HEK293T (cell line): ENCODE measurements around the gene SCAF1.

Experiments used
- CTCF ChIA-PET: fragments of 350-600 bp; formaldehyde crosslinking; extraction: SDS; loops from one replicate; lab custom pipeline; 2021; ENCODE audit warnings: antibody characterized with exemption, inconsistent platforms; lab: Yijun Ruan, JAX
- POLR2A ChIA-PET: fragments of 350-600 bp; formaldehyde crosslinking; extraction: SDS; loops from one replicate; lab custom pipeline; 2020; ENCODE audit warnings: antibody characterized with exemption, inconsistent platforms; lab: Yijun Ruan, JAX
- DNase-seq: peaks from one replicate; pipeline ENCODE4 v3.0.0; 2012; ENCODE audit warnings: mixed read lengths; ENCODE audit errors: extremely low spot score
- ARNT ChIP-seq: fragments of 450-650 bp; IDR thresholded peaks from 2 replicates; pipeline ENCODE4 v1.6.1; 2017; ENCODE audit warnings: mild to moderate bottlenecking
- BHLHE40 ChIP-seq: fragments of 450-650 bp; IDR thresholded peaks from 2 replicates; pipeline ENCODE4 v1.6.1; 2016; ENCODE audit warnings: mild to moderate bottlenecking, moderate library complexity, borderline replicate concordance
- CTBP1 ChIP-seq: fragments of 450-650 bp; IDR thresholded peaks from 2 replicates; pipeline ENCODE4 v1.6.1; 2016; ENCODE audit warnings: borderline replicate concordance
- ELF4 ChIP-seq: fragments of 450-650 bp; IDR thresholded peaks from 2 replicates; pipeline ENCODE4 v1.6.1; 2017; ENCODE audit warnings: antibody characterized with exemption
- FOXA1 ChIP-seq: fragments of 450-650 bp; IDR thresholded peaks from 2 replicates; pipeline ENCODE4 v1.6.1; 2016; ENCODE audit warnings: mild to moderate bottlenecking
- FOXK2 ChIP-seq: fragments of 450-650 bp; IDR thresholded peaks from 2 replicates; pipeline ENCODE4 v1.6.1; 2016; ENCODE audit warnings: mild to moderate bottlenecking
- FOXM1 ChIP-seq: fragments of 450-650 bp; IDR thresholded peaks from 2 replicates; pipeline ENCODE4 v1.6.1; 2017; ENCODE audit warnings: mild to moderate bottlenecking, borderline replicate concordance
- HDGF ChIP-seq: fragments of 450-650 bp; IDR thresholded peaks from 2 replicates; pipeline ENCODE4 v1.6.1; 2017; ENCODE audit warnings: antibody characterized with exemption, borderline replicate concordance
- L3MBTL2 ChIP-seq: fragments of 450-650 bp; conservative IDR thresholded peaks from 2 replicates; pipeline ENCODE4 v1.6.1; 2016; ENCODE audit warnings: mild to moderate bottlenecking
- LEF1 ChIP-seq: fragments of 450-650 bp; IDR thresholded peaks from 2 replicates; pipeline ENCODE4 v1.6.1; 2017; ENCODE audit warnings: mild to moderate bottlenecking, borderline replicate concordance
- NFRKB ChIP-seq: fragments of 450-650 bp; IDR thresholded peaks from 2 replicates; pipeline ENCODE4 v1.6.1; 2016; ENCODE audit warnings: mild to moderate bottlenecking, moderate library complexity
- SP1 ChIP-seq: fragments of 450-650 bp; IDR thresholded peaks from 2 replicates; pipeline ENCODE4 v1.6.1; 2017
- SUZ12 ChIP-seq: fragments of 450-650 bp; IDR thresholded peaks from 2 replicates; pipeline ENCODE4 v1.6.1; 2016; ENCODE audit warnings: mild to moderate bottlenecking
- TARDBP ChIP-seq: fragments of 450-650 bp; IDR thresholded peaks from 2 replicates; pipeline ENCODE4 v1.6.1; 2016
- ZNF384 ChIP-seq: fragments of 450-650 bp; IDR thresholded peaks from 2 replicates; pipeline ENCODE4 v1.6.1; 2016
- TF ChIP-seq, protein P1 (sequence below): fragments of 450-650 bp; IDR thresholded peaks from 2 replicates; pipeline ENCODE4 v1.6.1; 2016

SCAF1 gene

DNA sequence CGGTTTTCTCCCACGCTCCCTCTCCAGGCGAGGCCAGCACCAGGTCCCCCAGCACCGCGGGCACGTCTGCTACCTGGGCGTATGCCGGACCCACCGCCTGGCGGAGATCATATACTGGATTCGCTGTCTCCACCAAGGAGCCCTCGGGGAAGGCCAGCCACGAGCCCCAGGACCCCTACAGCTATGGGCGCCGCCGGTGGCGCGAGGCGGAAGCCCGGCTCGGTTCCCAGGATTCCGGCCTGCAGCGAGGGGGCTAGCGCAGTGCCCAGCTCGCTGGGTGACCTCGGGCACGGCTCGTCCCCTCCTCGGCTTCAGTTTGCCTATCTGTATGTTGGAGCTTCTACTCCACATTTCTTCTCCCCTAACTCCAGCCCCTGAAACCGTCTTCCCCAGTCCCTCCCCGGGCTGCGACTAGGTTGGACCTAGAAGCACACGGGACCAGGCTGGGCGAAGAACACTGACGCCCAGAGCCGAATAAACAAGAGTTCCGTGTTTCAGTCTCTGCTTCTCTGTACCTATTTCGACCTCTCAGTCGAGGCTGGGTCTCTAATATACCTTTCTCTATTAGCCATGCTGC is 48.2 kb downstream of the SCAF1 start:
- CTCF ChIA-PET: interaction anchor here (0.7 kb wide), 1 partner anchor 14 kb away, joined by 4 read pairs; no protein-coding TSS in a partner anchor
- no peak for TF ChIP-seq LEF1
- TF ChIP-seq ELF4: no peak
- TF ChIP-seq FOXM1: no peak
- TF ChIP-seq SUZ12: no peak
- no peak for TF ChIP-seq ARNT
- no peak for TF ChIP-seq CTBP1
- TF ChIP-seq FOXA1: no peak
- no peak for TF ChIP-seq BHLHE40
- TF ChIP-seq, protein P1, sequence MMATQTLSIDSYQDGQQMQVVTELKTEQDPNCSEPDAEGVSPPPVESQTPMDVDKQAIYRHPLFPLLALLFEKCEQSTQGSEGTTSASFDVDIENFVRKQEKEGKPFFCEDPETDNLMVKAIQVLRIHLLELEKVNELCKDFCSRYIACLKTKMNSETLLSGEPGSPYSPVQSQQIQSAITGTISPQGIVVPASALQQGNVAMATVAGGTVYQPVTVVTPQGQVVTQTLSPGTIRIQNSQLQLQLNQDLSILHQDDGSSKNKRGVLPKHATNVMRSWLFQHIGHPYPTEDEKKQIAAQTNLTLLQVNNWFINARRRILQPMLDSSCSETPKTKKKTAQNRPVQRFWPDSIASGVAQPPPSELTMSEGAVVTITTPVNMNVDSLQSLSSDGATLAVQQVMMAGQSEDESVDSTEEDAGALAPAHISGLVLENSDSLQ: no peak
- no peak for TF ChIP-seq ZNF384
- TF ChIP-seq NFRKB: no peak
- no peak for TF ChIP-seq TARDBP
- TF ChIP-seq L3MBTL2: no peak
- TF ChIP-seq FOXK2: no peak
- no peak for TF ChIP-seq HDGF
- no peak for TF ChIP-seq SP1
- POLR2A ChIA-PET: interaction anchor here (1.0 kb wide), 1 partner anchor 27 kb away, joined by 4 read pairs; no protein-coding TSS in a partner anchor
- DNase-seq: no peak

DNA sequence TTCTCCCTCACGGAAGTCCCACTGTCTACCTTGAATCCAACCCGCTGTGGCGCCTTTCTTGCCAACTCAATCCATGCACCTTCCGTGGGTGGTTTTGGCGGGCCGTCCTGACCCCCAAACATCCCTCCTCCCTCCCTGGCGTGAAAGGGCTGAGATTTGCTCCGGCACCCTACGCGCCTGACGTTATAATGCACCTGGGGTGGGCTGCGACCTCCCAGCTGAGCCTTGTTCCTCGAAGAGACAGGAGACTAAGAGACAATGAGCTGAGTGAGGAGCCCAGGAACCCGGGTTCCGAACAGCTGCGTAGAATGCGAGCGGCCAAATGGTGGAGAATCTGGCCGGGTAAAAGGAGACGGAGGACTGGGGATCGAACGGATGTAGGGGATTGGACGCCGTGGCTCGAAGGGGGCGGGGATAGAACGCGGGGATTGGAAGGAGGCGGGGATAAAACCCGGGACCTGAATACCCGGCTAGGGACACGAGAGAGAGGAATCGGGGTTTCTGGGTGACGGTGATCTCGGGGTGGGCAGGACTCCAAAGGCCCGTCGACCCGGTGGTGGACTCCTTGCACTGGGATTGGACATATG is 48.7 kb downstream of the SCAF1 start, which contains the start of gene CPT1C:
TSS of gene CPT1C (plus strand) at position 461 of the 587 bp plus-strand sequence. CDS start 1,137 bp downstream, outside the sequence.
- TF ChIP-seq NFRKB (no peak), HDGF (no peak)
- CTCF ChIA-PET: no interaction called here
- POLR2A ChIA-PET: no interaction called here
- no peak for DNase-seq

DNA sequence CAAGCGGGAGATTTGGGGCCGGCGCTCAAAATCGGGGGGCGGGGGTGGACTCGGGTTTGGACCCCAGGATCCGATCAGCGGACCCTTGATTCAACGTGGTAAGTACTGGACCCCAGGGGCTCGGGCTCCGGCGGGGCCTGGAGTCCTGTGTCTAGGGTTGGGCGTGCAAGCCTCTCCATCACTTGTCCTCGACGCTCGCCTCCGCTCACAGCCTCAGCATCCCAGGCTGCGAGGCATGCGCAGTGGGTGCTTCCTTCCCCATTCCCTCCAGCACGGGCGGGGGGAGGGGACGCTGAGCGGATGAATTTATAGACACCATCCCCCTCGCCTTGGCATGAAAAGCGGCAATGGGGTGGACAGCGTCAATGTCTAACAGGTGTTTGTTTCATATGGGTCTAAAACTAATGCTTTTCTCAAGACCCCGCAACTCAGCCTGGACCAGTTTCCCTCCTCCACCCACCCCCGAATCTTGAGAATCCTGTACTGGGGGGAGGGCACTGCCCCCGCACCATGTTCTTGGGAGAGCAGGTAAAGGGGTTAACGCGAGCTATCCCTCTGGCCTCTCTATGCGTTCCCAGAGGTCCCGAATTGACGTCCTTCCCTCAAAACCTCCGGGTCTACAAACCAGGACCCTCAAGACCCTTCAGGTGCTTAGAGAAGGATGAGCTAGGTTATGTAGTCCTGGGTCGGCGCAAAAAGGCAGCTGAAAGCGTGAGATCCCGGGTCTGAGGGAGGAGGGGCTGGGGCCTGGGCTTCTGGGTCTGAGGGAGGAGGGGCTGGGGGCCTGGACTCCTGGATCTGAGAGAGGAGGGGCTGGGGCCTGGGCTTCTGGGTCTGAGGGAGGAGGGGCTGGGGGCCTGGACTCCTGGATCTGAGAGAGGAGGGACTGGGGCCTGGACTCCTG is 49.5 kb downstream of the SCAF1 start:
- TF ChIP-seq, protein P1: no peak
- TF ChIP-seq LEF1 (no peak), FOXM1 (no peak), ZNF384 (no peak), L3MBTL2 (no peak), CTBP1 (no peak), SP1 (no peak), SUZ12 (no peak), TARDBP (no peak), ARNT (no peak), HDGF (no peak), ELF4 (no peak), FOXK2 (no peak), BHLHE40 (no peak), NFRKB (no peak), FOXA1 (no peak)
- no peak for DNase-seq
- POLR2A ChIA-PET: no interaction called here
- CTCF ChIA-PET: no interaction called here

DNA sequence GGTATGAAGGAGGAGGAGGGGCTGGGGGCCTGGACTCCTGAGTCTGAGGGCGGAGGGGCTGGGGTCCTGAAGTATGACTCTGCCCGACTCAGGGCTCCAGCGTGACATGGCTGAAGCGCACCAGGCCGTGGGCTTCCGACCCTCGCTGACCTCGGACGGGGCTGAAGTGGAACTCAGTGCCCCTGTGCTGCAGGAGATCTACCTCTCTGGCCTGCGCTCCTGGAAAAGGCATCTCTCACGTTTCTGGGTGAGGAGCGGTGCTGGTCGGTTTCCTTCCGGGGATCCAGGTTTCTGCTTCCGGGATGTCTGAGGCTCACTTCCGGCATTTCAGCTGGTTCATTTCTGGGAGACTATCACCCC is 50.1 kb downstream of the SCAF1 start:
- CTCF ChIA-PET: no interaction called here
- DNase-seq: no peak
- POLR2A ChIA-PET: interaction anchor here (0.8 kb wide), 1 partner anchor 14 kb away, joined by 4 read pairs; no protein-coding TSS in a partner anchor
- TF ChIP-seq LEF1: no peak
- TF ChIP-seq FOXA1: no peak
- TF ChIP-seq FOXM1: no peak
- TF ChIP-seq CTBP1: no peak
- TF ChIP-seq L3MBTL2: no peak
- TF ChIP-seq TARDBP: no peak
- TF ChIP-seq ELF4: no peak
- TF ChIP-seq ARNT: no peak
- TF ChIP-seq ZNF384: no peak
- no peak for TF ChIP-seq SP1
- no peak for TF ChIP-seq BHLHE40
- TF ChIP-seq HDGF: no peak
- no peak for TF ChIP-seq NFRKB
- TF ChIP-seq SUZ12: no peak

DNA sequence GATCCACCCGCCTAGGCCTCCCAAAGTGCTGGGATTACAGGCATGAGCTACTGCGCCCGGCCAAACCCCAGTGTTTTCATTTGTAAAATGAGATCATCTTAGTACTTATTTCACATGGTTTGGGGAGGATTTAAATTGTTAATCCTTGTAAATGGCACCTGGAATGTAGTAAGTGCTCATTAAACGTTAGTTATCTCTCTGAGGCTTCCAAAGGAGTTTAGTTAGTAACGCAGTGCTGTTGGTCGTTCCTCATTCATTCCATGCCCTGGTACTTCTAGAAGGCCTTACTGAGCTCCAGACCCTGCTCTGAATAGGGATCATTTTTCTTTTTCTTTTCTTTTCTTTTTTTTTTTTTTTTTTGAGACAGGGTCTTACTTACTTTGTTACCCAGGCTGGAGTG is 54.1 kb downstream of the SCAF1 start:
- TF ChIP-seq BHLHE40 (no peak), L3MBTL2 (no peak), NFRKB (no peak)
- CTCF ChIA-PET: interaction anchor here (0.7 kb wide), 1 partner anchor 187 kb away, joined by 5 read pairs; no protein-coding TSS in a partner anchor
- no peak for DNase-seq
- POLR2A ChIA-PET: no interaction called here

DNA sequence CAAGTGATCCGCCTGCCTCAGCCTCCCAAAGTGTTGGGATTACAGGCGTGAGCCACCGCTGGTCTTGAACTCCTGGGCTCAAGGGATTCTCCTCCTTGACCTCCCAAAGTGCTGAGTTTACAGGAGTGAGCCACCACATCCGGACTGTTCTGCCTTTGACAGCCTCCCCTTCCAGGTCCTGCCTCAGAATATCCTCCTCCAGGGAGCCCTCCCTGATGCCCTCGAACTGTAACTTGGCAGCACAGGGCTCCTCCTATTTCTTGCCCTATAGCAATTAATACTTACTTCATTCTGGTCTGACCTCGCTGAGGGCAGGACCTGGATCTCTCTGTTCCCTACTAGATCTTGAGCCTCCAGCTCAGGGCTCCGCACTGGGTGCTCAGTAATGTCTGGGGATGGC is 54.9 kb downstream of the SCAF1 start:
- ChIA-PET CTCF (no interaction called here), POLR2A (no interaction called here)
- DNase-seq: no peak
- no peak for TF ChIP-seq SP1
- no peak for TF ChIP-seq ELF4
- TF ChIP-seq FOXA1: no peak
- TF ChIP-seq NFRKB: no peak
- no peak for TF ChIP-seq ARNT
- TF ChIP-seq ZNF384: no peak
- no peak for TF ChIP-seq L3MBTL2
- no peak for TF ChIP-seq CTBP1
- TF ChIP-seq, protein P1: no peak
- TF ChIP-seq BHLHE40: no peak
- TF ChIP-seq TARDBP: no peak
- no peak for TF ChIP-seq HDGF
- TF ChIP-seq FOXK2: no peak
- TF ChIP-seq SUZ12: no peak
- no peak for TF ChIP-seq FOXM1
- TF ChIP-seq LEF1: no peak
